Measurements from ENCODE around the gene CHD9.
"Not testable (repeated sequence)": the region's sequence is repeated elsewhere in the genome, so short reads cannot be mapped to it uniquely, and the experiment has no call there.

Gene CHD9

DNA sequence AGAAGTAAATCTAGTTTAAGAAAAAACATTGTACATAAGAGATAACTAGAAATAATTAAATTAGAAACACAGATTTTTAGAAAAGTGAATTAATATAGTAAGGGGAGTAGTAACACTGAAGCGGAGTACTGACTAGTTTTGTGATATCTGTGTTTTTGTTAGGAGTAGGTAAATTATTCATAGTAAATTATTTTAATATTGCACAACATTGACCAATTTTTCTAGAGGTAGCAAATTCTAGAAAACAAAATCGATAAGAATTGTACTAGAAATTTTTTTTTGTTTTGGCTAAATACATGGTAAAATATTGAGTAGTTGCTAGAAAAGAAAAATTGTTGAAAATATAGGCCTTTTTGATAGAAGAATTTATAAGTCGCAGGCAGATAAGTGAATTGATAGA lies 156.5 kb downstream of the CHD9 start:
- no peak for DNase-seq

DNA sequence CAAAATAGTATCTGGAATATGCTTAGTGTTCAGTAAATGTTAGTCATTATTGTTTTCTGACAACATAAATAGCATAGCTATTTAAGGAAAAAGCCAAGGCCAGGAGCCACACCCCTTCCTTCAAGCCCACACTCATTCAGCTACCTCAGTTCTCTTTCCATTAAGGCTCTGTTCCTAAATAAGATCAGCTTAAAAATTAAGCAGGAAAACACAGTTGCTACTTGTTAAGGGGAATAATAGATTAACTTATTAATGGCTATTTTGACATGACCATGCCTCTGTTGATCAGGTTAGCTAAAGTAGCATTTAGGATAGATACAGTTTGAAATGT lies 158.1 kb downstream of the CHD9 start:
- DNase-seq = no peak

DNA sequence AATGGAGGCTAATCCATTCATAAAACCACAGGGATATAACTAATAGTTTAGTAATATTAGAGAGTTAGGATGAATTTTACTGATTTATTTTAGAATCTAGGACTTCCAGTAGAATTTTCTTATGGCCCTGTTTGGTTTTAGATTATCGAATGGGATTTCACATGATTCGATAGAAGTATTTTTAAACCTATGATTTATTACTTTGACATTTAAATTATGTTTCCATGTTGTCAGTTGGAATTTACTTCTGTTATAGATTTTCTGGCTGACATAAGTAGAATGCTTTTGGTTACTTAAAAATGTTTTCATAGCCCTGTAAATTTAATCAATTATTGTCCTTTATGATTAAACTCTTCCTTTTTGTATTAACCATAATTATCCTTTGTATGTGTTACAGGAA lies 158.8 kb downstream of the CHD9 start:
- DNase-seq = no peak

DNA sequence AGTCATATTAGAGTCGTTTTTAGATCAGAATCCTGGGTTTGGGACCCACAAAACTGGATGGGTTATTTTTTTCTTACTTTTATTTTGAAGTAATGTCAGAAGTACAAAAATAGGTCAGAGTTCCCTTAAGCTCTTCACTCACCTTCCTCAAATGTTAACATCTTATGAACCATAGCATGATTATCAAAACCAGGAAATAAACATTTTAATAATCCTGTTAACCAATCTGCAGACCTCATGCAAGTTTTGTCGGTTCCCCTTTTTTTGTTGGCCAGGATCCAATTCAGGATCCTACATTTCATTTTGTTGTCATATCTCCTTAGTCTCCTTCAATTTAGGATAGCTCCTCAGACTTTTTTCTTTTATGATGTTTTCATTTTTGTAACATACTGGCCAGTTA lies 162.0 kb downstream of the CHD9 start:
- no peak for DNase-seq

DNA sequence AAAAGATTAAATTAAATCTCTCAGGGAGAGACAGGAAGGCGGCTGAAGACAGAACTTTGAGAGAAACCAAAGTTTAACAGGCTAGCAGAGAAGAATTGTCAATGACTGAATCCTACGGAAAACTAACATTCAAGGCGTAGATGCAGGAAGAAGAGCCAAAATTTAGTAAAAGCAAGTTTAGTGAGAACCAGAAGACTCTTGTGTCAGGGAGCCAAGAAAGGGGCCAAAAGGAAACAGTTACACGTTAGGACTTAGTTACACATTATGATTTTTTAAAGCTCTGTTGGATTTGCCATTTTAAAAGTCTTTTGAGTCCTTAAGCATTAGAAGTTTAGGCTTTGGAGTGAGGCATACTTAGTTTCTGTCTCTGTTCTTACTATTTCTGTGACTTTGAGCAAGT lies 164.6 kb downstream of the CHD9 start:
- DNase-seq = no peak

DNA sequence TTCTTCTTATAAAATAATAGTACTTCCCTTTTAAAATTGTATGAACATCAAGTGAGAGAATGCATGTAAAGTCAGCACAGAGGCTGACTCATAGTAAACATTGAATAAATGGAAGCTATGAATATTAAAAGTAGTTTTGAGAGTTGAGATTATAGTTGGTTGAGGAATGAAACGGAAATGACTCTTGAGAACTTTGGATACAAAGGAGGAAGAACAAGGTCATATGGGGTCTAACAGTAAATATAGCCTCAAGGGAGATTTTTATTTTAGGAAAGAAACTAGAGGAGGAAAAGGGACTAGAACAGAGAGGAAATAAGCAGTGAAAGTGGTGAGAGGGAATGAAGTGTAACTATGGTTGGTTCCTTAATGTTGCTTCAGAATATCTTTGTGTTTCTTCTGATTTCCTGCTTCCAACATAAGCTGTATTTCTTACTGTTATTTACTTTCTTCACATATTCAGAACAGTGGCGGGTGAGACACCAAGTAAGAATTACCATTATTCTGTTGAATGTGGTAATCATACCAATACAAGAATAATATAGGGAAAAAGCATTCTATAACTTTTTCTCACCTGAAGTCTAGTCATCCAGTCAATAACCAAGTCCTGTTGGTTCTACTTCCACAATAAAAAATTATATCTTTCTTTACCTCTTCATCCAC lies 165.1 kb downstream of the CHD9 start:
- DNase-seq = no peak

DNA sequence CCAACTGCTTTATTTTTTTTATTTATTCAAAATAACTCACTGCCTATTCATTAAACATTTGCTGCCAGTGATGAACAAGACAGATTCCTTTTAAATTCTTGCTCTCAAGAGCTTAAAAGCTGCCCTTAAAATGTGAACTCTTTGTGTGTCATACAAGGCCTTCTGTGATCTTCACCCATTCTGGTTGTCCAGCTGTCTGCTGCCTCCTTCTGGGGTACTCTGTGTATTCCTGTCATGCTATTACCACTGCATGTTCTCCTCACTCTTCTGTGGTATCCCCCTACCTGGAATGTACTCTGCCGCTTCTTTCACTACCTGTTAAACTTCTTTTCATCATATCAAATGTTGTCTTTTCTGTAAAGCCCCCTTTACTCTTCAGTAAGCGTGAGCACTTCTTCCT lies 165.8 kb downstream of the CHD9 start:
- DNase-seq = no peak

DNA sequence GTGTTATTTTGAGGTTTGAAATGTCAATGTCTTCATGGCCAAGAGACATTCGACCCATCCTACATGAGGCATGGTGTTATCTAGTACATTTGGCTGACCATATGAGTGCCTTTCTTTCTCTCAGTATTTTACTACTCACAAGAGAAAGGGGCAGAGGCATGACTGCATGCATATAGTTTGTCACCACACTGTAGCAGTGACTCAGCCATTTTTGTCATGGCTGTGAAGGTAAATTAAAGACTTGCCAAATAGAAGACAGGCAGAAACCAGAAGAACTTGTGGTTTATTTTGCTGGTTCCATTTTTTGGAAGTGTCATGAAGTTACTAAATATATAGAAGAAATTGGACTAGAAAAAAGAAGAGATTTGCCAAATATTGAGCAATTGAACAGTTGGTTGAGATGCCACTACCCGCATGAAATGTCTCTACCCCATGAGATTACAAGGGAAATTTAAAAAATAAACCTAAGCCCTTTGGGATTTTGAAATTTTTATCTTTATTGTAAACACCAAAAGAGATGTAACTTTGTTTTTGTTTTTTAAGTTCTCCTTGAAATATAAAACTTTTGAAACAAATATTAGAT lies 170.3 kb downstream of the CHD9 start:
- DNase-seq = no peak

DNA sequence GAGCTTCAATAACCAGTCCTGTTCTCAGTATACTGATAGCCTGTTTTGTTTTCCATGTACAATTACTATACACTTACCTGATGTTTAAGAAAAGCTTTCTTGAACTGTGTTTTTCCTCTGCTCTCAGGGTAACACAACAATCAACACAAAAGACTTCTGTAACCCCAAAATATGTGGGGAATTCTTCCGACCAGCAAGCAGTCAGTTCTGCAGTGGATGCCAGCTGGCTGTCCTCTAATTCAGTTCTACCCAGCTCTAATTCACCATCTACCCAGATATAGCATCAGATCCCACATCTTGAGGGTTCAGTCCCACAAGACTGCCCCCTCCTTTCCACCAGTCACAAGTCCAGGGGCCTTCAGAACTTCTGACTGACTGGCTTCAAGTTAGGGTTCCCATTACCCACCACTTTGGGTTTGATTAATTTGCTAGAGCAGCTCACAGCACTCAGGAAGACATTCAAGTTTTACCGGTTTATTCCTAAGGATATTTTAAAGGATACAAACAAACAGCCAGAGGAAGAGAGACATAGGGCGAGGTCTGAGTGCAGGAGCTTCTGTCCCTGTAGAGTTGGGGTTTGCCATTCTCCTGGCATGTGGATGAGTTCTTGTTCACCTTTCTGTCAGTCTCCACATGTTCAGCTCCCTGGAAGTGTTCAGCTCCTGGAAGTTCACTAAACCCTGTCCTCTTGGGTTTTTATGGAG lies 178.2 kb downstream of the CHD9 start:
- DNase-seq = no peak

DNA sequence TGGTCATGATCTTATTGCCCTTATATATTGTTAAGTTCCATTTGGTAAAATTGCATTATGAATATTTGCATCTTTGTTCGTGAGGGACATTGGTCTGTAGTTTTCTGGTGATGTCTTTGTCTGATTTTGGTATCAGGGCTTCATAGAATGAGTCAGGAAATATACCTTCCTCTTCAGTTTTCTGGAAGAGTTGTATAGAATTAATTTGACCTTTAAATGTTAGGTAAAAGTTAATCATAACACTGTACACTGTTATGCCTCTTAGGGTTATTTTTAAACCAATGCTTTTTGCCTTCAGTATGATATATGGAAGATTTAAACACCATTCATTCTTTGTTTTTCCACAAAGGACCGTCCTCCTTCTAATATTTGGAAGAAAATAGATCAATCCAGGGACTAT lies 180.0 kb downstream of the CHD9 start:
- DNase-seq = no peak

DNA sequence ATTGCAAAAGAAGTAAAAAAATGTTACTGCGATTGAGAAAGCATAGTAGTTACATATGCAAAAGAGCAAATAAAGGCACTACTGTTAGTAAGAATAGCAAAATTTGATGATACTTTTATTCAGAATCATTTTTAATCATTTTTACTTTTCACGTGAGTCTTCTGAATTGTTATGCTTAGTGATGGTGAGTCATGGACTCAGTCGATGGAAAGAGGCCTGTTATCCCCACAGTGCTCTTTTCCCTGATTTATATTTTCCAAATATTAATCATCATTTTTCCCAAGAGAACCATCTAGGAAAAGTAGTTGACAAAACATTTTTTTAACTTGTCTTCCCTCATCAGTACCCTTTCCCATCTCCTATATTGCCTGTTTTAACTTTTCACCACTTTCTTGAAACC lies 181.1 kb downstream of the CHD9 start:
- no peak for DNase-seq

DNA sequence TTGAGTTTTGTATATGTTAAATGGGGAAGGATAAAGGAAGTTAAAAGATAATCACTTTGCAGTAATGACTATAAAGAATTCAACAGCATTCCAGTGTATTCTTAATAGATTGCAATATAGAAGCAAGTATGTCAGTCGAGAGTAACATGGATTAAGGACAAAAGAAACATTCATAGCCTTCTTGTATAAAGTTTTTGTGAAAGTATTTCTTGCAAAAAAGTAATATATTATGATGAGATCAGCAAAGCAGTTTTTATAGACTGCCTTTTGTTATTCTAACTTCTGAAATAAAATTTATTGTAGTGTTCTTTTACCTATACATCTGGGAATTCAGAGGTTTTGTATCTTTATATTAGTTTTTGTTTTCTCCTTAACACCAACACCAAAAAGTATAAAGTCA lies 194.5 kb downstream of the CHD9 start:
- no peak for DNase-seq

DNA sequence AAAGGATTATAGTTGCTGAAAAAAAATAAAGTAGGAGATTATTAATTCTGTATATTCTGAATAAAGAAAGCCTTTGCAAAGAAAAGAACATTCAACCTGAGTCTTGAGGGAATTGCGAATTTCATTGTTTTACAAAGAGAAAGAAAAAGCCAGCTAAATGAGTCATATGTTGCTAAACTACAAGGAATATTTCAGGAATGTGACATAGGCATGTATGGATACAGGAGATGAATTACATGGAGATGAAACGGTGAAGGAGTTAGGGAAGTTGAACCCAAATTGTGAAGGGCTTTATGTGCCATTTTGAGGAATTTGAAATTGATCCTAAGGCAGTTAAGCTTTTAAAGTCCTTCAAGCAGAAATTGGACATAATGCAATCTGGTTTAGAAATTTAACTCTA lies 202.2 kb downstream of the CHD9 start:
- DNase-seq = no peak

DNA sequence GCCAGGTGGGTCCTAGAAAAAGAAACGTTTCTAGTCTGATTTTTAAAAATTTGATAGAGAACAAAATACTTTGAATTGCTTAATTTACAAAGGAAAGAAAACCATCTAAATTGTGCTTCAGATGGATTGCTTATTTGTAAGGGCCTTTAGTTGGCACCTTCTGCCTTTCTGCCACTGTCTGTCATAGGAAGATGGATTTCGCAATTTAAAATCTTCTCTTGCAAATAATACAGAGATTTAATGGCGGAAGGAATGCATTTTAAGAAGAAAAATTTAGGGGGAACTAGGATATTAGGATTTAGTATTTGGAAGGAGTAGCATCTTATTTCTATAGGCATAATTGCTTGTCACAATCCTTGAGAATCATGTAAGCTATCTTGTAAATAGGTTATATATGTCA lies 204.0 kb downstream of the CHD9 start:
- DNase-seq = no peak

DNA sequence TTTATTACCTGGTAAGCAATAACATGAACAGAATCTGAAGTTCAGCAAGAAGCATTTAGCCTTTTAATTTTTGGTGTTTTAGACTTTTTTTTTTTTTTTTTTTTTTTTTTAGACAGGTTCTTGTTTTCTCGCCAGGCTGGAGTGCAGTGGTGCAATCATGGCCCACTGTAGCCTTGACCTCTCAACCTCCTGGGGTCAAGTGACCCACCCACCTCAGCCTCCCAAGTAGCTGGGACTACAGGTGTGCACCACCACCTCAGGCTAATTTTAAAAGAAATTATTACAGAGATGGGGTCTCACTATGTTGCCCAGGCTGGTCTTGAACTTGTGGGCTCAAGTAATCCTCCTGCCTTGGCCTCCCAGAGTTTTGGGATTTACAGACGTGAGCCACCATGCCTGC lies 206.5 kb downstream of the CHD9 start:
- no peak for DNase-seq

DNA sequence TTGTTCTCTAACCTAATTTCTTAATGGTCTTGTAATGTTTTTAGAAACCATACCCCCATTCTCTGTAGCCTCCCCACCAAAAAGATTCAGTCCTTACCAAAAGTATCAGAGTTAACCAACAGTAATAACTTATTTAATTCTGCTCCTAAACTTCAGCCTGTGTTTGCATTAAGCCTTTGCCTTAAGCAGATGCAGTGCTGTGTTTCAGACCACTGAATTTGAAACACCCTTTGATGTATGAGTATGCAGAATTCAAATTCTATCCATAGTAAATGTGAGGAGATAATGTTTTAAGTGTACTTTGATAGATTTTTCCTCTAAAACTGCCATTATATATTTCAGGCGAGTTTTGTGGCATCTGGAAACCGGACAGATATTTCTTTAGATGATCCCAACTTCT lies 207.9 kb downstream of the CHD9 start:
- no peak for DNase-seq

DNA sequence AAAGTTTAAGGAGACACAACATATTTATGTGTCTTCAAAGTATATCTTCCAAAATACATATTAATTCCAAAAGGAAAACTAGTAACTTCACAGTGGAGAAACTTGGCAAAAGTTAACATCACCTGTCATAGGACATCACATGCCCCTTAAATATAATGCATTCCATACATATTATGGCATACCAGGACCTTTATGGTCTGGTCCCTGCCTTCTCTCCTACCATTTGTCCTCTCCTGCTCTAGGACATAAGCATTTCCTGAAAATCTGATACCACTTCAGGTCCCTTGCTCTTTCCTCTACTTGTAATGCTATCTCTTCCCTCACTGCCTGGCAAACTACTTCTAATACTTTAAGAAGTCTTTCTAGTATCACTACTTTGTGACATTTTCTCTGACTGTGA lies 211.4 kb downstream of the CHD9 start:
- no peak for DNase-seq

DNA sequence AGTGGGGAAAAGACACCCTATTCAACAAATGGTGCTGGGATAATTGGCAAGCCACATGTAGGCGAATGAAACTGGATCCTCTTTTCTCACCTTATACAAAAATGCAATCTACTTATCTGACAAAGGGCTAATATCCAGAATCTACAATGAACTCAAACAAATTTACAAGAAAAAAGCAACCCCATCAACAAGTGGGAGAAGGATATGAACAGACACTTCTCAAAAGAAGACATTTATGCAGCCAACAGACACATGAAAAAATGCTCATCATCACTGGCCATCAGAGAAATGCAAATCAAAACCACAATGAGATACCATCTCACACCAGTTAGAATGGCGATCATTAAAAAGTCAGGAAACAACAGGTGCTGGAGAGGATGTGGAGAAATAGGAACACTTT lies 223.7 kb downstream of the CHD9 start:
- not testable (repeated sequence) for DNase-seq

DNA sequence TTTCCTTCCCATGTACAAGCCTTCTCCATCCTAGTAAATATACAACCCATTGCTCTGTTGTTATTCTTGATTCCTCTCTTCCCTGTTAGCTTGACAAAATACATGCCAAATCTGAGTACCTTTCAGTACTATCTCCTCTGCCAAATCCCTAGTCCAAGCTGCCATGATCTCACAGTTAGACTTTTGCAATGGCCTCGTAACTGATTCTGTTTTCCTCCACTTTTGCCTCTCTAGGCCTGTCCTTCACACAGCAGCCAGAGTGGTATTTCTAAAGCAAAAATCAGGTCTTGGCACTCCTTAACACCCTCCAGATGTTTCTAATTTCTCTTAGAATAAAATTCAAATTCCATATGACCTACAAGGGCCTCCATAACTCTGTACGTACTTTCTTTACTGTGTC lies 226.5 kb downstream of the CHD9 start:
- DNase-seq = no peak

DNA sequence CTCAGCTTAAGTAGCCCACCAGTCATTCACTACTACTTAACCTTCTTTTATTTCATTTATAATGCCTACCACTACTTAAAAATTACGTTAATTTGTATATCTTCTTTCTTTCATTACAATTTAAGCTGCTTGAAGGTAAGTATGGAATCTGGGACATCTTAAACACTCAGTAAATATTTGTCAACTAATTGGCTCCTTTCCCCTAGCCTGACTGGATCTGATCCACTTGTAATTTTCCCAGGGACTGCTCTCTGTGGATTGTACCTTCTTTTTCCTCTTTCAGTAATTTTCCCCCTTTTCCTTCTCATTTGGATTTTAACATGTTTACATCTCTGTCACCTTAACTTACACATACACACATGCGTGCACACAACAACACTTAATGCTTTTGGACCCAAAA lies 227.1 kb downstream of the CHD9 start:
- DNase-seq = no peak

DNA sequence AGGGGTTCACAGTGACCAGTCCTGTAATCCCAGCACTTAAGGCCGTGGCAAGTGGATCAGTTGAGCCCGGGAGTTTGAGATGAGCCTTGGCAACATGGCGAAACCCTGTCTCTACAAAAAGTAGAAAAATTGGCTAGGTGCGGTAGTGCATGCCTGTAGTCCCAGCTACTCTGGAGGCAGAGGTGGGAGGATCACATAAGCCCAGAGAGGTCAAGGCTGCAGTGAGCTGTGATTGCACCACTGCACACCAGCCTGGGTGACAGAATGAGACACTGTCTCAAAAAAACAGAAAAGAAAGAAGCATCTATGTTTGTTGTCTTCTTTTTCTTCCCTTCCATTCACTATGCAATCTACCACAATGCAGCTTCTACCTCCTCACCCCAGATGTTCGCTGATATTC lies 227.5 kb downstream of the CHD9 start:
- no peak for DNase-seq

DNA sequence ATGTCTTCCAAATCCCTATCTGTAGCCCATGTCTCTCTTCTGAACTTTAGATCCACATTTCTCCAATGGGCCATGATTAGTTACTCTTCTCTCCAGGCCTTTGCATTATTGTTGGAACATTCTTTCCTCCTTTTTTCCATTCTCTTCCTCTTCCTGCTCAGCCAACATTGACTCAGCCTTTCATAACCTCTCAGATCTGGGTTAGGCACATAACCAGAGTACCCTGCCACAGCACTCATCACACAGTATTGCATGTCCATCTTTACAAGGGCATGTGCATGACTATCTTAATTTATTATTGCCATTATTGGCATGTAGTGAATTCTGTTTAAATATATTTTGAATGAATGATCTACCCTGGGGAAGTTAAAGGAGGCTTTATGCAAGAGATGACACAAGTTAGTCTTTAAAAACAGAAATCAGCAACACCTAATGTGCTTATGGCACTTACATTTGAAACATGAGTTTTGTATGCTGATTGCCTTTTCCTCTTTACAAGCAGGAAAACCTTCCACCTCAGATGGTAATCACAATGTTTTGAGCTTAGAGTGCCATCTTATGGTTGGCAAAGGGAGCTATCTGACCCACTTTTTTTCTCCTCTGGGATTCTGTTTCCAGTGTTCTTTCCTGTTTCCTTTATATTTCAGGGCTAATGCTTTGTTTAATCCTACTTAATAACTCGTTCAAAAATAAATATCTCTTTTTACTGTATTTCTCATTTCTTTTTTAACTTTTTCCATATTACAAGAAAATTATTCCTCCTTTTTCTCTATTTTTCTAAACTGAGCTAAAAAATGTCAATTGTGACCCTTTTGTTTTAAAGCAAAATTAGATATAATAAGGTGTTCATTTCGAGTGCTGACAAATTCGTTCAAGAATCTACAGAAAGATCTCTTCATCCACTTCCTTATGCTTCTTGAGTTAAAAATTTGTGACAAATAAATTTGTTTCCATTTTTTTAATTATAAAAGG lies 228.5 kb downstream of the CHD9 start:
- no peak for DNase-seq

DNA sequence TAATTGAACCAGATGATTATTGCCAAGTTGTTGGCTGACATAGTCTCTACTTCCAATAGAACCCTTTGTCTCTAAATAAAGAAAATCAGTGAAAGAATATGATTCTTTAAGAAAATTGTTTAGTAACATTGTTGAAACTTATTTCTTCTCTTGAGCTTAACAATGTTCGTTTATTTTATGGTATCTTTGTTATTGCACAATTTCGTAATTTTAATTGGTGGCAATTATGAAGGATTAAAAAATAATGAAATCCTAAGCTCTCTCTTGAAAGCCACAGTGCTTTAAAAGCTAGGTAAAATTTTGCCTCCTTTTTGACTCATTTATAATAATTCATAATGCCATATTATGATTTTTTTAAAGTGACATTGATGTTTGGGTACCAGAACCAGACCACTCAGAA lies 230.4 kb downstream of the CHD9 start:
- DNase-seq = no peak

DNA sequence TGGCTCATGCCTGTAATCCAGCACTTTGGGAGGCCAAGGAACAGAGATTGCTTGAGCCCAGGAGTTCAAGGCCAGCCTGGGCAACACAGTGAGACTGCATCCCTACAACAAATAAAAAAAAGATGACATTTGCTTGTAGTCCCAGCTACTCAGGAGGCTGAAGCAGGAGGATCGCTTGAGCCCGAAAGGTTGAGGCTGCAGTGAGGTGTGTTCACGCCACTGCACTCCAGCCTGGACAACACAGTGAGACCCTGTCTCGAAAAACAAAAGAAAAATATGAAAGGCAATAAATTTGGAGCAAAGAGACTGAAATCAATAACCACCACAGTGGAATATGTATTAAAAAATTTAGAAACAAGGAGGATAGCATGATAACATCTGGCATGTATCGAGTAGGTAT lies 235.7 kb downstream of the CHD9 start:
- DNase-seq = no peak

Measured in NCI-H446 treated with DMSO at 0.1 percent for 48 hours (cell line).